Left lung (tissue), 10 donors: Measurements from ENCODE around the gene PMVK. TPM values are rescaled to one million over a fixed set of nuclear protein-coding genes. Genes with fewer than 3 reads are reported as not detected.

Experiments used
- ATAC-seq: fragments of 200-7000 bp; cut with Tn5 transposase; one replicate; pipeline ENCODE4 v1.9.1; 2020; ENCODE audit warnings: moderate library complexity
- DNase-seq, 4 donors: peaks; one replicate each; pipeline ENCODE4 v3.0.0-alpha.2; 2013 to 2020
- H3K27ac ChIP-seq, 2 donors: fragments of 200-600 bp; sonication (generic) in 1 of 2; one replicate each; pipeline versions ENCODE4 v1.5.0 to v1.8.0; 2020 to 2021
- H3K27me3 ChIP-seq, 2 donors: fragments of 200-600 bp; sonication (generic) in 1 of 2; one replicate each; pipeline versions ENCODE4 v1.5.0 to v1.8.0; 2020 to 2021
- H3K36me3 ChIP-seq, 2 donors: fragments of 200-600 bp; sonication (generic) in 1 of 2; one replicate each; pipeline versions ENCODE4 v1.5.0 to v1.8.0; 2020 to 2021
- H3K4me1 ChIP-seq, 2 donors: fragments of 200-600 bp; one replicate each; pipeline ENCODE4 v1.8.0; 2021
- H3K4me3 ChIP-seq, 2 donors: fragments of 200-600 bp; sonication (generic) in 1 of 2; one replicate each; pipeline versions ENCODE4 v1.5.0 to v1.8.0; 2020 to 2021; ENCODE audit warnings: mild to moderate bottlenecking in 1 of 2
- H3K9me3 ChIP-seq, 2 donors: fragments of 200-600 bp; sonication (generic) in 1 of 2; one replicate each; pipeline versions ENCODE4 v1.5.0 to v1.8.0; 2020 to 2021
- intact Hi-C, 2 donors: fragments of 100-400 bp; cut with DNase I; formaldehyde crosslinking; loops; one replicate each; pipeline versions ENCODE4 v1.11.2 to v1.14.2; 2022
- polyA plus RNA-seq, 6 donors: library from polyadenylated mRNA; unstranded; fragments of 120-200 nt; gene quantifications; one replicate each; pipeline ENCODE4 v1.2.1, GENCODE V29; 2013; ENCODE audit not compliant: insufficient read length in 6 of 6
- total RNA-seq, 2 donors: library from RNA; stranded (reverse); fragmentation: NEBNext Ultra II Directional; extraction: Animal tissue kit (Norgen Biotek cat#: 25700); gene quantifications; one replicate each; pipeline ENCODE4 v1.2.1, GENCODE V29; 2021
- TF ChIP-seq, protein P1 (sequence below), 2 donors: fragments of 200-600 bp; sonication (generic) in 1 of 2; IDR thresholded peaks; one replicate each; pipeline versions ENCODE4 v1.5.0 to v1.8.0; 2021; ENCODE audit warnings: antibody characterized with exemption in 2 of 2
- donor health status: DM: no; HTN: yes; CAD: no.
- donor health status: DM: no; HTN: no; CAD: no.

The PMVK gene
- total and polyA plus RNA-seq, 8 donors = 31.7 to 44.3 (median 35.8) TPM

DNA sequence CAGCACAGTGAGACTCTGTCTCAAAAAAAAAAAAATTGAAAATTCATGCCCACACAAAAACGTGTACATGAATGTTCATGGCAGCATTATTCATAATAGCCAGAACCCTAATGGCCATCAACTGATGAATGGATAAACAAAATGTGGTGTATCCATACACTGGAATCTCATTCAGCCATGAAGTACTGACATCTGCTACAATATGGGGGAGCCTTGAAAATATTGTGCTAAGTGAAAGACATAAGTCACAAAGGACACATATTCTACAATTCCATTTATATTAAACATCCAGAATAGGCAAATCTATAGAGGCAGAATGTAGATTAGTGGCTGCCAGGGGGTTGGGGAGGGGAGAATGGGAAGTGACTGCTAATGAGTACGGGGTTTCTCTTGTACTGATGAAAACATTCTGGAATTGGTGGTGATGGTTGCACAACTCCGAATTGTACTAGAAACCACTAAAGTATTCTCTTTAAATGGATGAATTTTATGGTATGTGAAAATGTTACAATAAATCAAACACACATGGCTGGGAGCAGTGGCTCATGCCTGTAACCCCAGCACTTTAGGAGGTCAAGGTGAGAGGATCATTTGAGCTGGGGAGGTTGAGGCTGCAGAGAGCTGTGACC lies 33.5 kb downstream of the PMVK start:
- intact Hi-C loops = no loop called here
- no peaks in the 10 kb centered on the region for H3K9me3 ChIP-seq
- H3K36me3 ChIP-seq = no peaks in the 10 kb centered on the region
- TF ChIP-seq, protein P1, sequence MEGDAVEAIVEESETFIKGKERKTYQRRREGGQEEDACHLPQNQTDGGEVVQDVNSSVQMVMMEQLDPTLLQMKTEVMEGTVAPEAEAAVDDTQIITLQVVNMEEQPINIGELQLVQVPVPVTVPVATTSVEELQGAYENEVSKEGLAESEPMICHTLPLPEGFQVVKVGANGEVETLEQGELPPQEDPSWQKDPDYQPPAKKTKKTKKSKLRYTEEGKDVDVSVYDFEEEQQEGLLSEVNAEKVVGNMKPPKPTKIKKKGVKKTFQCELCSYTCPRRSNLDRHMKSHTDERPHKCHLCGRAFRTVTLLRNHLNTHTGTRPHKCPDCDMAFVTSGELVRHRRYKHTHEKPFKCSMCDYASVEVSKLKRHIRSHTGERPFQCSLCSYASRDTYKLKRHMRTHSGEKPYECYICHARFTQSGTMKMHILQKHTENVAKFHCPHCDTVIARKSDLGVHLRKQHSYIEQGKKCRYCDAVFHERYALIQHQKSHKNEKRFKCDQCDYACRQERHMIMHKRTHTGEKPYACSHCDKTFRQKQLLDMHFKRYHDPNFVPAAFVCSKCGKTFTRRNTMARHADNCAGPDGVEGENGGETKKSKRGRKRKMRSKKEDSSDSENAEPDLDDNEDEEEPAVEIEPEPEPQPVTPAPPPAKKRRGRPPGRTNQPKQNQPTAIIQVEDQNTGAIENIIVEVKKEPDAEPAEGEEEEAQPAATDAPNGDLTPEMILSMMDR (IDR thresholded peaks at IDR 0.05) = no peak
- H3K4me1 ChIP-seq = no peaks in the 10 kb centered on the region
- no peaks in the 10 kb centered on the region for H3K27me3 ChIP-seq
- no peak overlapping the region for H3K4me3 ChIP-seq
- ATAC-seq (no peak), DNase-seq (no peak)
- no peak overlapping the region for H3K27ac ChIP-seq

DNA sequence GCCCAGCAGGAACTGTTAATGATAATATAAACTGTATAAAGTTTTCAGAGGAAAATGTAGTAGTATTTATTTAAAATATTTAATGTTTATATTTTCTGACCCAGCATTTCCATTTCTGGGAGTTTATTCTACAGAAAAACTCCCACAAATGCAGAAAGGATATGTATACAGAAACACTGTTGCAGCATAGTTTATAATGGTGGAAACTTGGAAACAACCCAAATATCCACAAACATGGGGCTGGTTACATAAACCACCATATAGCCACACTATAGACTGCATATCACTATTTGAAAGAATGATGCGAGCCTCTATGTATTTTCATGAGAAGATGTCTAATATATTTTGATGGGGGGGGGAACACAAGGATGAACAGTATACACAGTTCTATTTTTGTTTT lies 34.9 kb downstream of the PMVK start:
- Histone ChIP-seq H3K9me3 (no peaks in the 10 kb centered on the region), H3K4me3 (no peak overlapping the region), H3K27ac (no peak overlapping the region), H3K4me1 (no peaks in the 10 kb centered on the region), H3K27me3 (no peaks in the 10 kb centered on the region), H3K36me3 (no peaks in the 10 kb centered on the region)
- TF ChIP-seq, protein P1 (IDR thresholded peaks at IDR 0.05) = no peak
- intact Hi-C loops = no loop called here
- DNase-seq = peak in 1 of 4 donors; percentile 18
- no peak for ATAC-seq

DNA sequence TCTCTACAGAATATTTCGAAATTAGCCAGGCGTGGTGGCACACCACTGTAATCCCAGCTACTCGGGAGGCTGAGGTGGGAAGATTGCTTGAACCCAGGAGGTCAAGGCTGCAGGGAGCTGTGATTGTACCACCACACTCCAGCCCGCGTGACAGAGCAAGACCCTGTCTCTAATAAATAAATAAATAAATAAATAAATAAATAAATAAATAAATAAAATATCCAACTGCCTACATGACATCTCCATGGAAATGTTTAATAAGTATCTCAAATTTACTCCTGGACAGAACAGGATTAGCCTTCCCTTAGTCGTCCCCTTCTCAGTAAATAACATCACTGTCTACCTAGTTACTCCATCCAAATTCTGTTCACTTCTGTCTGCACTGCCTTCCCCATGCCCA lies 37.5 kb downstream of the PMVK start:
- no peak for ATAC-seq

DNA sequence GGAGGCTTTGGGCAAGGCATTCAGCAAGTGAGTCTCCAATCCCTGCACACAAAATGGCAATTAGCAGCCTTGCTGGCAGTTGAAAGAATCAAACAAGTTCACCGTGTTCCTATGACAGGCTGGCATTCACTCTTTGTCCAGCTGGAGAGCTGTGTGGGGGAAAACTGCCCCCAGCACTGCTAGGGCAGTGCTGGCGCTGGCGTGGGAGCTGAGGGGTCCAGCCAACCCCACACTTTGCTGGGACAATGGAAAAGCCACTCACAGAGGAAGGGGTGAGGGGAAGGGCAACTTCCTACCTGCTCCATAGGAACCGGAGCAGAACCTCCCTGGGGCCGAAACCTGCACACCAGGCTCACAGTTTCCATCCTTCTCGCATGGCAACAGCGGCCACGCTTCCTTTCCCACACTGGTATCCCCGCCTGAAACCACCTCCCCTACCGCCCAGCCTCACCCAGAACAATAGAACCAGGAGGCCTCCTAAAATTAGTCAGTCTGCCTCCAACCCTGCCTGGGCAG lies 39.7 kb downstream of the PMVK start:
- H3K9me3 ChIP-seq = no peaks in the 10 kb centered on the region
- DNase-seq = no peak
- TF ChIP-seq, protein P1 (IDR thresholded peaks at IDR 0.05) = no peak
- no peak for ATAC-seq
- H3K4me3 ChIP-seq = no peak overlapping the region
- H3K36me3 ChIP-seq = no peaks in the 10 kb centered on the region
- no peaks in the 10 kb centered on the region for H3K27me3 ChIP-seq
- no peak overlapping the region for H3K27ac ChIP-seq
- intact Hi-C loops = no loop called here
- H3K4me1 ChIP-seq = no peaks in the 10 kb centered on the region

More for the DNA sequence above, 37.5 kb downstream of the PMVK start:
- Histone ChIP-seq H3K27ac (no peak overlapping the region), H3K36me3 (no peaks in the 10 kb centered on the region), H3K27me3 (no peaks in the 10 kb centered on the region), H3K9me3 (no peaks in the 10 kb centered on the region), H3K4me1 (no peaks in the 10 kb centered on the region), H3K4me3 (no peak overlapping the region)
- DNase-seq = no peak
- TF ChIP-seq, protein P1 (IDR thresholded peaks at IDR 0.05) = no peak
- intact Hi-C loops = no loop called here

DNA sequence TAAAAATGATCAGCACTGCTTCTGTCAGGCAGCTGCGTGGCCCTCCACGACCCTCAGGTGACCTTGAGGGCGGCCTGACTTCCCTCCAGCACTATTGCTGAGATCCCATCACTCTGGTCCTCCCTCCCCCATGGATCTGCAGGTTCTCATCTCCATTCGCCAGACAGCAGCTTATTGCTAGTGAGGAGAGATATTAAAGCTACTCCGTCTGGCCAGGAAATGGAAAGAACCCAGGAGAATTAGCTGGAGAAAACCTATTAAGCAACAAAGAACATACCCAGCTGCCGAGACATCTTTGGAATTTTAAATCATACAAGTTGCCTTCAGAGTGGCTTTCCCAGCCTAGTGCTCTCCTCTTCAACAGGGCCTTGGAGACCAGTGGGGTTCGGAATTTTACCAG lies 40.7 kb downstream of the PMVK start:
- Histone ChIP-seq H3K4me1 (no peaks in the 10 kb centered on the region), H3K36me3 (no peaks in the 10 kb centered on the region), H3K4me3 (no peak overlapping the region), H3K9me3 (no peaks in the 10 kb centered on the region), H3K27me3 (no peaks in the 10 kb centered on the region), H3K27ac (no peak overlapping the region)
- ATAC-seq (no peak), DNase-seq (no peak)
- TF ChIP-seq, protein P1 (IDR thresholded peaks at IDR 0.05) = no peak
- intact Hi-C loops = no loop called here
